ENCODE measurements around the gene ACBD3. TPM values are rescaled to one million over a fixed set of nuclear protein-coding genes. Genes with fewer than 3 reads are reported as not detected.

Gene ACBD3
- total RNA-seq, 2 experiments from 2014 or later: 19.0 to 19.8 TPM

DNA sequence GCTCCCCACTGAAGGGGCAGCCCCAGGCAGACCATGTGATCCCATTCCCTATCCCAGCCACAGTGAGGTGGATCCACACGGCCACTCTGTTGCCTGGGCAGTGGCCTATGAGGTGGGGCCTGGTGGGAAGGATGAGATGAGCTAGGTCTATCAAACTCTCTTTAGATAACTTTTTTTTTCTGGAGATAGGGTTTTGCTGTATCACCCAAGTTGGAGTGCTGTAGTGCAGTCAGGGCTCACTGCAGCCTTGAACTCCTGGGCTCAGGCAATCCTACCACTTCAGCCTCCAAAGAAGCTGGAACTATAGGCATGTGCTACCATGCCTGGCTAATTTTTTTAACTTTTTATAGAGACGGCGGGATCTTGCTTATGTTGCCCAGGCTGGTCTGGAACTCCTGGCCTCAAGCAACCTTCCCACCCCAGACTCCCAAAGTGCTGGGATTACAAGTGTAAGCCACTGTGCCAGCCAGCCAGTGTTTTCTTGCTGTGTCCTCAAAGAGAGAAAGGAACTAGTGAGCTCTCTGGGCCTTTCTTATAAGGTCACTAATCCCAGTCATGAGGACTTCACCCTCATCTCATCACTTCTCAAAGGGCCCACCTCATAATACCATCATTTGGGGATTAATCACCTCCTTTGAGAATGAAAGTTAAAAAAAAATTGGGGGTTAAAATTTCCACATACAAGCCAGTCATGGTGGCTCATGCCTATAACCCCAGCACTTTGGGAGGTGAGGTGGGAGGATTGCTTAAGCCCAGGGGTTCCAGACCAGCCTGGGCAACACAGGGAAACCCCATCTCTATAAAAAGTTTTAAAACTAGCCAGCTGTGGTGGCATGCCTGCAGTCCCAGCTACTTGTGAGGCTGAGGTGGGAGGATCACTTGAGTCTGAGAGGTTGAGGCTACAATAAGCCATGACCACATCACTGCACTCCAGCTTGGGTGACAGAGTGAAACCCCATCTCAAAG lies 87.4 kb downstream of the ACBD3 start:
- no peak for DNase-seq
- CTCF ChIA-PET: interaction anchor here (0.6 to 3.1 kb wide), 6 partner anchors 10 to 309 kb away, joined by 3 to 16 read pairs (median 3); partner anchors contain the start of gene PARP1

DNA sequence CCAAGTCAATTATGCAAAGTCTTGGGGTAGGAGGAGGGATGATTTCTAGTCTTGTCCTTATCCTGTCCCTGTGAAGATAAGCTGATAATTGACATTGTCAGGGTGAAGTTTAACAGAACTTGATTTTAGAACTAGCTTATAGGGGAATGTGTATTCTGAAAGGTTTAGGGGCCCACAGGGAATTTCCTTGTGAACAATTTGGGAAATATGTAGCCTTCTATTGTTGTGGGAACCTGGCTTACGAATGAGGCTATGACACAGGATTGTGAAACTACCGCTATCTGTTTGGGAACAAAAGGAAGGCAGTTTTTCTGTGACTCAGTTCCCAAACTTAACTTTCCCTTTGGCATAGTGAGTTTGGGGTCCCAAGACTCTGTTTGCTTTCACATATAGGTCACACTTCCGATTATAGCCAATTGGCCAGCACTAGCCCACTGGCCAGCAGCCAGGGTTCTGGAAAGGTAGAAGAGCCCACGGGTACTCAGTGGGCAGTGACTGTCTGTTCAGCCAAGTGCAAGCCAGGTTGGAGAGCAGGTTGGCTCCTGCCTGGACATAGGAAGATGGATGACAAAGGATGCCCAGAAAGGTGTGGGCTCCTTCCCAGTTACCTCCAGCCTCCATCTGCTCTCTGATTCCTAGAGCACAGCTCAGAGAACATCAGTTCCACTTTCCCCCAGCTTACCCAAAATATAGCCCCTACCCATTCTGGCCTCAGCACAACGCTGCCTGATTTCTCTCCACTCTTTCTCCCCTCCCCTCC lies 88.5 kb downstream of the ACBD3 start:
- CTCF ChIA-PET: interaction anchor here (0.7 to 3.1 kb wide), 5 partner anchors 11 to 52 kb away, joined by 3 to 16 read pairs (median 3); no protein-coding TSS in a partner anchor
- no peaks in the 10 kb centered on the region for H3K9me3 Mint-ChIP-seq
- no peaks in the 10 kb centered on the region for H3K36me3 Mint-ChIP-seq (ENCODE audit: low read depth)
- no peak overlapping the region for H3K27ac Mint-ChIP-seq
- POLR2A ChIA-PET: no interaction called here
- peaks cover 15% of the 10 kb centered on the region for H3K4me1 Mint-ChIP-seq
- DNase-seq: no peak
- H3K4me3 Mint-ChIP-seq: no peak overlapping the region
- H3K27me3 Mint-ChIP-seq: peaks cover 11% of the 10 kb centered on the region

More for the DNA sequence above, 87.4 kb downstream of the ACBD3 start:
- POLR2A ChIA-PET: no interaction called here
- Mint-ChIP-seq H3K4me3 (no peak overlapping the region), H3K27ac (no peak overlapping the region), H3K27me3 (peaks cover 11% of the 10 kb centered on the region), H3K9me3 (no peaks in the 10 kb centered on the region), H3K36me3 (ENCODE audit: low read depth) (no peaks in the 10 kb centered on the region), H3K4me1 (peaks cover 15% of the 10 kb centered on the region)

DNA sequence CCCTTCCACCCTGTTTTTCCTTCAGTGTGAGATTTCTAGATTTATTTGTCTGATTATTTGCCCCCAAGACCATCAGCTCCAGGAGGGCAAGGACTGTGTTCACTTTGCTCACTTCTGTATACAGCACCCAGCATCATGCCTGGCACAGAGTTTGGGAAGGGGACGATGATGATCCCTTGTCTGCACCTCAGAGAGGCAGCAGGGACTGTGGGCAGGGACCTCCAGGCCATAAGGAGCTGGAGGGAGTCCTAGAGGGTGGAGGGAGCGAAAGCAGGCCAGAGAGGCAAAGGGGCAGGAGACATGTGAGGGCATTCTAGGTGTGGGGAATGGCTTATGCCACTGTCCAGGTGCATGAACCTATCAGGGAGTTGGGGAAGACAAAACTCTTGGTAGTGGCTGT lies 91.3 kb downstream of the ACBD3 start:
- peaks cover 5% of the 10 kb centered on the region for H3K4me1 Mint-ChIP-seq
- CTCF ChIA-PET: interaction anchor here (0.9 to 4.1 kb wide), 4 partner anchors 11 to 29 kb away, joined by 3 to 23 read pairs (median 12); no protein-coding TSS in a partner anchor
- H3K36me3 Mint-ChIP-seq (ENCODE audit: low read depth): no peaks in the 10 kb centered on the region
- POLR2A ChIA-PET: no interaction called here
- no peak overlapping the region for H3K27ac Mint-ChIP-seq
- H3K27me3 Mint-ChIP-seq: peaks cover 13% of the 10 kb centered on the region
- no peak overlapping the region for H3K4me3 Mint-ChIP-seq
- DNase-seq: no peak
- no peaks in the 10 kb centered on the region for H3K9me3 Mint-ChIP-seq

Other genes starting within 250 kb of the ACBD3 start
- not detected for gene LEFTY2, start 245.5 kb downstream of the ACBD3 start, total RNA-seq
- gene SDE2, start 187.4 kb downstream of the ACBD3 start, total RNA-seq: 10 to 100 TPM; 16.1 to 16.6 TPM
- 100 to 1,000 TPM; 651 to 657 TPM for gene H3-3A, start 124.0 kb downstream of the ACBD3 start, total RNA-seq
- not detected for gene MIXL1, start 36.9 kb upstream of the ACBD3 start, total RNA-seq
- gene LIN9, start 122.4 kb upstream of the ACBD3 start, total RNA-seq: 10 to 100 TPM; 13.6 to 15.4 TPM
- 100 to 1,000 TPM; 167 to 187 TPM for gene PARP1, start 221.4 kb upstream of the ACBD3 start, total RNA-seq